Vagina (tissue), 2 donors: ENCODE results near the gene ABT1.

Experiments
- POLR2AphosphoS5 ChIP-seq, 2 donors: sonication (generic); formaldehyde crosslinking; IDR thresholded peaks; one replicate each; pipeline ENCODE4 v1.9.0; 2017; ENCODE audit warnings: antibody characterized with exemption in 2 of 2, mild to moderate bottlenecking in 2 of 2, low read depth in 1 of 2; ENCODE audit not compliant: insufficient read depth in 1 of 2
- TF ChIP-seq, protein P1 (sequence below), 3 experiments: fragments of 450-650 bp in 2 of 3; fragments of 200-600 bp in 1 of 3; sonication (generic) in 1 of 3; IDR thresholded peaks; one replicate each; pipeline ENCODE4 v1.5.1; 2017 to 2019; ENCODE audit warnings: antibody characterized with exemption in 3 of 3, mild to moderate bottlenecking in 2 of 3, moderate library complexity in 2 of 3

GRCh38 chr6:26593278-26594130, 3.2 kb upstream of the ABT1 start:
- TF ChIP-seq, protein P1, sequence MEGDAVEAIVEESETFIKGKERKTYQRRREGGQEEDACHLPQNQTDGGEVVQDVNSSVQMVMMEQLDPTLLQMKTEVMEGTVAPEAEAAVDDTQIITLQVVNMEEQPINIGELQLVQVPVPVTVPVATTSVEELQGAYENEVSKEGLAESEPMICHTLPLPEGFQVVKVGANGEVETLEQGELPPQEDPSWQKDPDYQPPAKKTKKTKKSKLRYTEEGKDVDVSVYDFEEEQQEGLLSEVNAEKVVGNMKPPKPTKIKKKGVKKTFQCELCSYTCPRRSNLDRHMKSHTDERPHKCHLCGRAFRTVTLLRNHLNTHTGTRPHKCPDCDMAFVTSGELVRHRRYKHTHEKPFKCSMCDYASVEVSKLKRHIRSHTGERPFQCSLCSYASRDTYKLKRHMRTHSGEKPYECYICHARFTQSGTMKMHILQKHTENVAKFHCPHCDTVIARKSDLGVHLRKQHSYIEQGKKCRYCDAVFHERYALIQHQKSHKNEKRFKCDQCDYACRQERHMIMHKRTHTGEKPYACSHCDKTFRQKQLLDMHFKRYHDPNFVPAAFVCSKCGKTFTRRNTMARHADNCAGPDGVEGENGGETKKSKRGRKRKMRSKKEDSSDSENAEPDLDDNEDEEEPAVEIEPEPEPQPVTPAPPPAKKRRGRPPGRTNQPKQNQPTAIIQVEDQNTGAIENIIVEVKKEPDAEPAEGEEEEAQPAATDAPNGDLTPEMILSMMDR (IDR thresholded peaks at IDR 0.05), result no peak
- TF ChIP-seq POLR2AphosphoS5 (IDR thresholded peaks at IDR 0.05; ENCODE audit: insufficient read depth in 1 of 2, low read depth in 1 of 2), result no peak
